Heart right ventricle (tissue), 16 donors: ENCODE data around the gene CST7. TPM values are rescaled to one million over a fixed set of nuclear protein-coding genes. Genes with fewer than 3 reads are reported as not detected.

Experiments used
- ATAC-seq, 8 donors: fragments of 200-7000 bp; cut with Tn5 transposase; one replicate each; pipeline ENCODE4 v1.9.1; 2020; ENCODE audit warnings: mild to moderate bottlenecking in 8 of 8, moderate library complexity in 8 of 8, moderate number of reproducible peaks in 1 of 8
- DNase-seq, 2 donors: peaks; one replicate each; pipeline ENCODE4 v3.0.0-alpha.2; 2020
- H3K27ac ChIP-seq, 10 donors: fragments of 200-600 bp; sonication (generic) in 2 of 10; one replicate each; pipeline versions ENCODE4 v1.5.0 to v1.8.0; 2020 to 2022; ENCODE audit warnings: mild to moderate bottlenecking in 3 of 10
- H3K27me3 ChIP-seq, 7 donors: fragments of 200-600 bp; one replicate each; pipeline ENCODE4 v1.8.0; 2021 to 2022; ENCODE audit warnings: mild to moderate bottlenecking in 2 of 7
- H3K36me3 ChIP-seq, 9 donors: fragments of 200-600 bp; sonication (generic) in 1 of 9; one replicate each; pipeline versions ENCODE4 v1.5.0 to v1.8.0; 2020 to 2022; ENCODE audit warnings: mild to moderate bottlenecking in 2 of 9
- H3K4me1 ChIP-seq, 9 donors: fragments of 200-600 bp; sonication (generic) in 1 of 9; one replicate each; pipeline versions ENCODE4 v1.5.0 to v1.8.0; 2020 to 2022; ENCODE audit warnings: mild to moderate bottlenecking in 4 of 9
- H3K4me3 ChIP-seq, 10 donors: fragments of 200-600 bp; sonication (generic) in 2 of 10; one replicate each; pipeline versions ENCODE4 v1.5.0 to v1.8.0; 2020 to 2022; ENCODE audit warnings: mild to moderate bottlenecking in 7 of 10, moderate library complexity in 2 of 10
- H3K9me3 ChIP-seq, 11 donors: fragments of 200-600 bp in 10 of 11; sonication (generic) in 2 of 11; one replicate each; pipeline versions ENCODE4 v1.5.0 to v1.8.0; 2013 to 2022; ENCODE audit warnings: mild to moderate bottlenecking in 2 of 11, control low read depth in 1 of 11, moderate library complexity in 1 of 11
- CTCF ChIP-seq, 9 donors: fragments of 200-600 bp; sonication (generic) in 2 of 9; IDR thresholded peaks; one replicate each; pipeline versions ENCODE4 v1.5.0 to v1.8.0; 2021 to 2022; ENCODE audit warnings: antibody characterized with exemption in 9 of 9, mild to moderate bottlenecking in 5 of 9, moderate library complexity in 1 of 9
- WGBS, 2 donors: extraction: QIAGEN DNeasy Blood & Tissue Kit; methylation state at CpG; one replicate each; pipeline ENCODE4 v1.1.7; 2013; ENCODE audit warnings: inconsistent platforms in 1 of 2; 5-methylcytosine and 5-hydroxymethylcytosine counted together
- intact Hi-C, 10 donors: fragments of 100-400 bp; cut with DNase I; formaldehyde crosslinking; loops; one replicate each; pipeline versions ENCODE4 v1.11.1 to v1.14.2; 2022
- polyA plus RNA-seq, 2 donors: library from polyadenylated mRNA; stranded (reverse); fragments of 200-250 nt; gene quantifications; one replicate each; pipeline ENCODE4 v1.2.3, GENCODE V29; 2013
- total RNA-seq, 10 donors: library from RNA; stranded (reverse); fragmentation: NEBNext Ultra II Directional in 3 of 10; extraction: Animal tissue kit (Norgen Biotek cat#: 25700) in 3 of 10; gene quantifications; one replicate each; pipeline versions ENCODE4 v1.2.1 to v1.2.4, GENCODE V29; 2021 to 2023
- donor health status: Arrhythmogenic right ventricular cardiomyopathy.
- donor health status: ischemic (EF 13 %, LVEDD 7.1; RV severe dilation, severe dysfunction).
- donor health status: healthy with polysubstance abuse.
- donor health status: DM: no; HTN: yes; CAD: no.
- donor health status: DM: no; HTN: no; CAD: no.
- donor health status: ischemic (EF 25% LVEDD 6.9; RV normal size, moderate dysfunction).
- donor health status: ischemic (EF 25% LVEDD 5.7; RV mildly dilated, moderate dysfunction).
- donor health status: healthy.
- donor health status: DM: yes; HTN: yes; CAD: no.
- donor health status: Ischemic cardiomyopathy.
- donor health status: ischemic (EF 35%, LVEDD 5.7; RV mildly dilated, moderate dysfunction).
- donor health status: nonischemic (EF 11% LVEDD 7.7; RV severe dilation, severe dysfunction).
- donor health status: DM: yes; HTN: yes; CAD: no.
- donor health status: PGD.
- donor health status: ischemic (EF 29% LVEDD 5.4; RV normal size, mild dysfunction).
- donor health status: nonischemic (EF 23%, LVEDD 6.1; RV moderate dilation, normal function).

Gene CST7
- total and polyA plus RNA-seq, 12 donors, result 0.28 to 10.0 (median 1.1) TPM; not detected in 2

GRCh38 chr20:24991897-24992486, 42.9 kb downstream of the CST7 start:
- ATAC-seq, result peak in 7 of 8 donors; percentile 1 to 43 (median 17)
- Histone ChIP-seq H3K9me3 (no peaks in the 10 kb centered on the region), H3K36me3 (no peaks in the 10 kb centered on the region), H3K27ac (peak overlapping the region; percentile 71 to 96 (median 93)), H3K4me1 (peaks cover 5 to 82% (median 49%) of the 10 kb centered on the region in 9 donors), H3K27me3 (no peaks in the 10 kb centered on the region), H3K4me3 (peak overlapping the region; percentile 53 to 96 (median 87))
- DNase-seq, result peak in 1 of 2 donors; percentile 39
- 1% methylated on average over 36 of the region's 36 CpGs for WGBS, 2 donors
- TF ChIP-seq CTCF (IDR thresholded peaks at IDR 0.05), result no peak
- intact Hi-C loops, result loop anchor here in 8 of 10 donors (5.0 to 10.0 kb wide), 8 partner anchors 183 to 405 kb away; partner anchors contain the start of genes ABHD12 (in 3 of the 8) and PYGB (in 1 of the 8)

GRCh38 chr20:24992487-24993205, 43.6 kb downstream of the CST7 start, which contains the start of gene APMAP:
TSS of gene APMAP (minus strand) at chr20:24992751. CDS start at chr20:24992688, 63 bp downstream.
- ATAC-seq (peak; percentile 95 to 97 (median 96)), DNase-seq (peak; percentile 96 to 97)
- no peaks in the 10 kb centered on the region for H3K36me3 ChIP-seq
- no peak for TF ChIP-seq CTCF (IDR thresholded peaks at IDR 0.05)
- H3K4me3 ChIP-seq, result peak within 1 kb of the TSS; percentile 53 to 96 (median 87)
- peak within 1 kb of the TSS; percentile 71 to 96 (median 93) for H3K27ac ChIP-seq
- intact Hi-C loops, result loop anchor here in 8 of 10 donors (5.0 to 10.0 kb wide), 8 partner anchors 182 to 405 kb away; partner anchors contain the start of genes ABHD12 (in 3 of the 8) and PYGB (in 1 of the 8)
- peaks cover 5 to 78% (median 49%) of the 10 kb centered on the region in 9 donors for H3K4me1 ChIP-seq
- no peaks in the 10 kb centered on the region for H3K9me3 ChIP-seq
- no peaks in the 10 kb centered on the region for H3K27me3 ChIP-seq
- 0% methylated on average over 68 to 69 of the region's 69 CpGs for WGBS, 2 donors

- Histone ChIP-seq H3K4me3 (peak overlapping the region in 9 of 10 donors; percentile 63 to 96 (median 89)), H3K4me1 (peaks cover 9 to 76% (median 54%) of the 10 kb centered on the region in 9 donors), H3K27me3 (no peaks in the 10 kb centered on the region), H3K9me3 (no peaks in the 10 kb centered on the region), H3K36me3 (no peaks in the 10 kb centered on the region), H3K27ac (peak overlapping the region in 9 of 10 donors; percentile 91 to 96 (median 93))
- intact Hi-C loops, result loop anchor here (1.0 to 10.0 kb wide), 11 partner anchors 71 to 404 kb away; partner anchors contain the start of genes ABHD12 (in 3 of the 10) and PYGB (in 1 of the 10)
- ATAC-seq, result peak in 2 of 8 donors; percentile 33 to 43
- 34% methylated on average over 9 of the region's 9 CpGs for WGBS, 2 donors
- peak; percentile 10 to 66 (median 48) for TF ChIP-seq CTCF (IDR thresholded peaks at IDR 0.05)
- no peak for DNase-seq
These were observed 44.5 kb downstream of the CST7 start for GRCh38 chr20:24993337-24994185.
